SU-DHL-6 (cell line): ENCODE measurements around the gene TRPM1.

Experiments used
- H2AFZ ChIP-seq: fragments of 200-600 bp; sonication (generic); 2 replicates; pipeline ENCODE4 v1.6.1; 2014; ENCODE audit warnings: low read depth, mild to moderate bottlenecking, moderate library complexity, mixed read lengths, antibody characterized with exemption, low read length; ENCODE audit not compliant: severe bottlenecking
- H3F3A ChIP-seq: fragments of 200-600 bp; shearing (Covaris generic); 2 replicates; pipeline ENCODE4 v1.6.0; 2016; ENCODE audit warnings: antibody characterized with exemption, mild to moderate bottlenecking; ENCODE audit not compliant: insufficient read depth
- H3K27ac ChIP-seq: fragments of 200-600 bp; sonication (generic); 2 replicates; pipeline ENCODE4 v1.5.1; 2016; ENCODE audit warnings: low read depth, mild to moderate bottlenecking, low read length, moderate library complexity, mixed read lengths
- H3K27me3 ChIP-seq: fragments of 200-600 bp; sonication (generic), shearing (Covaris generic); 2 replicates; pipeline ENCODE4 v1.6.0; 2014; ENCODE audit warnings: mild to moderate bottlenecking, low read length
- H3K36me3 ChIP-seq: fragments of 200-600 bp; sonication (generic); 2 replicates; pipeline ENCODE4 v1.6.1; 2014; ENCODE audit warnings: mild to moderate bottlenecking, low read length, mixed read lengths
- H3K4me2 ChIP-seq: fragments of 300-600, 200-600 bp; shearing (Covaris generic), sonication (generic); 2 replicates; pipeline ENCODE4 v1.6.0; 2014; ENCODE audit warnings: low read length, low read depth, mild to moderate bottlenecking; ENCODE audit not compliant: poor library complexity, severe bottlenecking
- H3K4me3 ChIP-seq: fragments of 200-600 bp; sonication (generic); 2 replicates; pipeline ENCODE4 v1.5.1; 2014; ENCODE audit warnings: antibody characterized with exemption, low read length, mild to moderate bottlenecking, mixed read lengths; ENCODE audit not compliant: insufficient read depth, poor library complexity, severe bottlenecking
- H3K79me2 ChIP-seq: fragments of 200-600 bp; sonication (generic); 2 replicates; pipeline ENCODE4 v1.6.1; 2014; ENCODE audit warnings: mild to moderate bottlenecking, low read length, moderate library complexity; ENCODE audit not compliant: insufficient read depth
- H3K9ac ChIP-seq: fragments of 200-600 bp; sonication (generic); 2 replicates; pipeline ENCODE4 v1.7.0; 2014; ENCODE audit warnings: mild to moderate bottlenecking, low read length
- H3K9me2 ChIP-seq: fragments of 200-600 bp; sonication (generic); replicated peaks from 2 replicates; pipeline ENCODE4 v1.6.1; 2014; ENCODE audit warnings: low read length; ENCODE audit not compliant: insufficient read depth
- H3K9me3 ChIP-seq: fragments of 200-600 bp; sonication (generic); 2 replicates; pipeline ENCODE4 v1.6.1; 2014; ENCODE audit warnings: low read length, mixed read lengths; ENCODE audit not compliant: insufficient read depth
- H4K20me1 ChIP-seq: fragments of 200-600 bp; sonication (generic); 2 replicates; pipeline ENCODE4 v1.6.1; 2014; ENCODE audit warnings: low read depth, mild to moderate bottlenecking, antibody characterized with exemption, low read length, moderate library complexity, mixed read lengths
- EZH2phosphoT487 ChIP-seq: fragments of 200-600 bp; sonication (generic), shearing (Covaris generic); conservative IDR thresholded peaks from 2 replicates; pipeline ENCODE4 v1.6.1; 2018; ENCODE audit warnings: mild to moderate bottlenecking, antibody characterized with exemption, low read length, moderate library complexity, mixed read lengths
- TF ChIP-seq, protein P1 (sequence below): fragments of 200-600 bp; sonication (generic); IDR thresholded peaks from one replicate; pipeline ENCODE4 v1.5.1; 2017; ENCODE audit warnings: antibody characterized with exemption, mild to moderate bottlenecking, low read length, moderate library complexity; ENCODE audit not compliant: insufficient read depth, poor library complexity, severe bottlenecking

The TRPM1 gene

DNA sequence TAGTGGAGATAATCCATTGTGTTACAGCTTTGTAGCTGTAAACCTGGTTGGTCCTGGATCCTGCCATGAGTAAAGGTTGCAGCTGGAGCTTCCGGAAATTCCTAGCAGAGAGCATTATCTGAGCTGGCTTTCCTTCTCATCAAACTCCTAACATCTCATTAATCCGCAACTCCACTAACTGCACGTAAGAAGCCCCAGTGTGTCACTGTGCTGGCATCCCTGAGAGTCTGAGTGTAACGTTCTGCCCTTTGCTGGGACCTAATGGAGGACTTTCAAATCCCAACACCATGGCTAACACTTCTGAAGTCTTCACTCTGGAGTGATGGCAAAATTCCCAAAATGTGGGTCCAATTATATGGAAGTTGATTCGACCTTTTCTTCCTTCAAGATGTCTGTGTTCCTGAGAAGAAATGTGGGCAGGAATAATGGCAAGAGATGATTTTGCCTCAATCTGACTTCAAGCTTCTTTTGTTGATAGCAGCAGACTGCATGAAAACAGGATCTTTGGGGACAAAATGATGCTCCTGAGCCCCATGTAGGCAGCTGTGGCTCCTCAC lies 9.6 kb upstream of the TRPM1 start:
- no peak overlapping the region for H3K4me2 ChIP-seq
- H3K4me3 ChIP-seq: no peak overlapping the region
- no peak overlapping the region for H2AFZ ChIP-seq
- H3K27ac ChIP-seq: no peak overlapping the region
- no peaks in the 10 kb centered on the region for H3F3A ChIP-seq
- TF ChIP-seq, protein P1, sequence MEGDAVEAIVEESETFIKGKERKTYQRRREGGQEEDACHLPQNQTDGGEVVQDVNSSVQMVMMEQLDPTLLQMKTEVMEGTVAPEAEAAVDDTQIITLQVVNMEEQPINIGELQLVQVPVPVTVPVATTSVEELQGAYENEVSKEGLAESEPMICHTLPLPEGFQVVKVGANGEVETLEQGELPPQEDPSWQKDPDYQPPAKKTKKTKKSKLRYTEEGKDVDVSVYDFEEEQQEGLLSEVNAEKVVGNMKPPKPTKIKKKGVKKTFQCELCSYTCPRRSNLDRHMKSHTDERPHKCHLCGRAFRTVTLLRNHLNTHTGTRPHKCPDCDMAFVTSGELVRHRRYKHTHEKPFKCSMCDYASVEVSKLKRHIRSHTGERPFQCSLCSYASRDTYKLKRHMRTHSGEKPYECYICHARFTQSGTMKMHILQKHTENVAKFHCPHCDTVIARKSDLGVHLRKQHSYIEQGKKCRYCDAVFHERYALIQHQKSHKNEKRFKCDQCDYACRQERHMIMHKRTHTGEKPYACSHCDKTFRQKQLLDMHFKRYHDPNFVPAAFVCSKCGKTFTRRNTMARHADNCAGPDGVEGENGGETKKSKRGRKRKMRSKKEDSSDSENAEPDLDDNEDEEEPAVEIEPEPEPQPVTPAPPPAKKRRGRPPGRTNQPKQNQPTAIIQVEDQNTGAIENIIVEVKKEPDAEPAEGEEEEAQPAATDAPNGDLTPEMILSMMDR: no peak
- no peak for TF ChIP-seq EZH2phosphoT487
- no peaks in the 10 kb centered on the region for H4K20me1 ChIP-seq
- H3K9me3 ChIP-seq: peaks cover 3% of the 10 kb centered on the region; the same call in 1 of the 2 replicates
- H3K36me3 ChIP-seq: no peaks in the 10 kb centered on the region
- no peaks in the 10 kb centered on the region for H3K27me3 ChIP-seq
- H3K9ac ChIP-seq: no peak overlapping the region
- no peaks in the 10 kb centered on the region for H3K9me2 ChIP-seq
- H3K79me2 ChIP-seq: no peaks in the 10 kb centered on the region

DNA sequence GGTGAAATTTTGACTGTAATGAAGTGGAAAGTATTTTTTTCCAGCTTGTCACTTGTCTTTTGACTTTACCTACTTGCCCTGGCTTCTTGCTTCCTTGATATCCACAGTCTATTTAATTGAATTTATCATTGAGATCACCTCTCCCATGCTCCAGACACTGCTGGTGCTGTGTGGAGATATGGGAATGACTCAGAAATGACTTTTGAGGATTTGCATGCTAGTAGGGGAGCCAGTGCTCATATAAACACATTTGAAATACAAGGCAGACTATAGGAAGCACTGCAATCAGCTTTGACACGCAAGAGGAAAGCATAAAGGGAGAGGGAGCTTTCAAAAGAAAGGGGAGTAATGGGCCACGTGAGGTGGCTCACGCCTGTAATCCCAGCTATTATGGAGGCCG lies 7.3 kb upstream of the TRPM1 start:
- Histone ChIP-seq H2AFZ (no peak overlapping the region), H3K4me3 (no peak overlapping the region), H4K20me1 (no peaks in the 10 kb centered on the region), H3K36me3 (no peaks in the 10 kb centered on the region), H3K4me2 (no peak overlapping the region), H3K9me2 (no peaks in the 10 kb centered on the region), H3K9me3 (no peaks in the 10 kb centered on the region), H3K9ac (no peak overlapping the region), H3K27ac (no peak overlapping the region), H3K79me2 (no peaks in the 10 kb centered on the region), H3F3A (no peaks in the 10 kb centered on the region), H3K27me3 (no peaks in the 10 kb centered on the region)
- no peak for TF ChIP-seq EZH2phosphoT487
- TF ChIP-seq, protein P1: no peak

DNA sequence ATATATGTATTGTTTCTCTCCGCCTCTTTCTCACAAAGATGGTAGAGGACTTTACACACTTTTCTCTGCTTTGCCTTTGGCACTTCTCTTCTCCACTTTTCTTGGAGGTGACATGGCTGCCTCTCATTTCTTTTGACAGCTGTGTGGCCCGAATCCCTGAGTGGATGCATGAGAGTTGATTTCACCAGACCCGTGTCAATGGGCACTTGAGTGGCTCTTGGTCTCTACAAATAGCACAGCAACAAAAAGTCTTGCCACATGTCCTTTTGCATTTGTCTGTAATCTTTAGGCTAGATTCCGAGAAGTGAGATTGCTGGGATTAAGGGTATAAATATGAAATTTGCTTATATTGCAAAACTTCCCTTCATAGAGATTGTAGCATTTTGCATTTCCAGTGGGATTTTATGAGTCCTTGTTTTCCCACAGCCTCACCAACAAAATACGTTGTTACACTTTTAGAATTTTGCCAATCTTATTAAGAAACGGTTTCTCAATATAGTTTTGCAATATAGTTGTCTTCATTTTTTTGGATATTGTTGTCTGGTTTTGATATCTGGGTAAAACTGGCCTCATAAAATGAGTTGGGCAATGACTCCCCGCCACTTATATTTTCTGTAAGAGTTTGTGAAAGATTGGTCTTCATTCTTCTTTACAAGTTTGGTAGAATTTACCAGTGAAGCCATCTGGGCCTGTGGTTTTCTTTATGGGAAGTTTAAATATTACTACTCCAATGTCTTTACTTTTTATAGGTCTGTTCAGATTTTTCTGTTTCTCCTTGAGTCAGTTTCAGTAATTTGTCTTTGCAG lies 5.2 kb upstream of the TRPM1 start:
- TF ChIP-seq EZH2phosphoT487: no peak
- TF ChIP-seq, protein P1: no peak
- Histone ChIP-seq H3K36me3 (no peaks in the 10 kb centered on the region), H3F3A (no peaks in the 10 kb centered on the region), H4K20me1 (no peaks in the 10 kb centered on the region), H3K79me2 (no peaks in the 10 kb centered on the region), H3K4me3 (no peak overlapping the region), H3K9me3 (no peaks in the 10 kb centered on the region), H3K4me2 (no peak overlapping the region), H3K9ac (no peak overlapping the region), H2AFZ (no peak overlapping the region), H3K27ac (no peak overlapping the region), H3K9me2 (no peaks in the 10 kb centered on the region), H3K27me3 (no peaks in the 10 kb centered on the region)
